OCI-LY7 (cell line): ENCODE measurements around the gene CAMLG. TPM values are rescaled to one million over a fixed set of nuclear protein-coding genes. Genes with fewer than 3 reads are reported as not detected.

Experiments
- BruUV-seq: library from RNA; stranded (reverse); fragments of 400-500 nt; replicated peaks from 2 replicates; lab custom pipeline; 2021; lab: Mats Ljungman, UMichigan
- CTCF ChIA-PET: fragments of 300-600 bp; sonication (Branson Sonifier 250); formaldehyde crosslinking; loops from one replicate; lab custom pipeline; 2022; ENCODE audit warnings: antibody characterized with exemption; ENCODE audit not compliant: unreplicated experiment; lab: Charles Lee
- POLR2A ChIA-PET: fragments of 300-600 bp; sonication (Branson Sonifier 250); formaldehyde crosslinking; loops from one replicate; lab custom pipeline; 2022; ENCODE audit warnings: antibody characterized with exemption; lab: Charles Lee
- DNase-seq: peaks from one replicate; pipeline ENCODE4 v3.0.0-alpha.2; 2015; ENCODE audit warnings: low spot score
- H2AFZ ChIP-seq: fragments of 200-600 bp; sonication (generic), shearing (Covaris generic); 2 replicates; pipeline ENCODE4 v1.6.1; 2014; ENCODE audit warnings: mild to moderate bottlenecking, antibody characterized with exemption, low read length, moderate library complexity
- H3K27ac ChIP-seq: fragments of 200-600 bp; sonication (generic); 2 replicates; pipeline ENCODE4 v1.5.1; 2014; ENCODE audit warnings: mixed run types, low read depth, mild to moderate bottlenecking, moderate library complexity, low read length, inconsistent platforms; ENCODE audit not compliant: poor library complexity, severe bottlenecking
- H3K36me3 ChIP-seq: fragments of 200-600 bp; sonication (generic); 2 replicates; pipeline ENCODE4 v1.6.1; 2014; ENCODE audit warnings: mild to moderate bottlenecking, antibody characterized with exemption, low read length, moderate library complexity, mixed read lengths; ENCODE audit not compliant: insufficient read depth
- H3K4me1 ChIP-seq: fragments of 200-600 bp; sonication (generic); 2 replicates; pipeline ENCODE4 v1.5.1; 2014; ENCODE audit warnings: mild to moderate bottlenecking, low read length; ENCODE audit not compliant: insufficient read depth, poor library complexity, severe bottlenecking
- H3K4me2 ChIP-seq: fragments of 200-600 bp; sonication (generic); 2 replicates; pipeline ENCODE4 v1.6.1; 2014; ENCODE audit warnings: mild to moderate bottlenecking, low read length
- H3K4me3 ChIP-seq: fragments of 200-600 bp; sonication (generic); 2 replicates; pipeline ENCODE4 v1.5.1; 2014; ENCODE audit warnings: mild to moderate bottlenecking, low read depth, low read length; ENCODE audit not compliant: poor library complexity, severe bottlenecking
- H3K79me2 ChIP-seq: fragments of 200-600 bp; sonication (generic); 2 replicates; pipeline ENCODE4 v1.6.1; 2016; ENCODE audit warnings: low read depth, mild to moderate bottlenecking, low read length, moderate library complexity, mixed read lengths; ENCODE audit not compliant: insufficient read depth
- H3K9me2 ChIP-seq: fragments of 200-600 bp; sonication (generic); 2 replicates; pipeline ENCODE4 v1.6.1; 2016; ENCODE audit warnings: mild to moderate bottlenecking, low read length, mixed read lengths; ENCODE audit not compliant: insufficient read depth
- H3K9me3 ChIP-seq: fragments of 200-600 bp; sonication (generic); 2 replicates; pipeline ENCODE4 v1.6.1; 2014; ENCODE audit warnings: mild to moderate bottlenecking, mixed run types, low read length, mixed read lengths
- H4K20me1 ChIP-seq: fragments of 200-600 bp; sonication (generic); 2 replicates; pipeline ENCODE4 v1.6.1; 2014; ENCODE audit warnings: mild to moderate bottlenecking, antibody characterized with exemption, low read length, moderate library complexity, mixed read lengths; ENCODE audit not compliant: insufficient read depth
- EZH2phosphoT487 ChIP-seq: fragments of 200-600 bp; sonication (generic); IDR thresholded peaks from 2 replicates; pipeline ENCODE4 v1.6.1; 2018; ENCODE audit warnings: low read depth, borderline replicate concordance, mild to moderate bottlenecking, mixed run types, antibody characterized with exemption, low read length, moderate library complexity, mixed read lengths
- intact Hi-C: fragments of 100-400 bp; cut with micrococcal nuclease; formaldehyde crosslinking; loops from one replicate; pipeline ENCODE4 v1.10.0; 2022; ENCODE audit not compliant: unreplicated experiment
- total RNA-seq, 2 experiments: library from RNA; depleted of rRNA in 1 of 2; stranded (reverse); fragments of >200 nt in 1 of 2; shearing (Covaris generic) in 1 of 2; gene quantifications; 2 replicates each; pipeline ENCODE4 v1.2.3, GENCODE V29; 2014 to 2022
- TF ChIP-seq, protein P1 (sequence below): fragments of 200-600 bp; sonication (generic); conservative IDR thresholded peaks from 2 replicates; pipeline ENCODE4 v1.5.1; 2014; ENCODE audit warnings: mild to moderate bottlenecking, antibody characterized with exemption, low read length, moderate library complexity, mixed read lengths

CAMLG gene
- total RNA-seq, 2 experiments from 2014 or later, result 28.5 to 36.6 TPM

DNA sequence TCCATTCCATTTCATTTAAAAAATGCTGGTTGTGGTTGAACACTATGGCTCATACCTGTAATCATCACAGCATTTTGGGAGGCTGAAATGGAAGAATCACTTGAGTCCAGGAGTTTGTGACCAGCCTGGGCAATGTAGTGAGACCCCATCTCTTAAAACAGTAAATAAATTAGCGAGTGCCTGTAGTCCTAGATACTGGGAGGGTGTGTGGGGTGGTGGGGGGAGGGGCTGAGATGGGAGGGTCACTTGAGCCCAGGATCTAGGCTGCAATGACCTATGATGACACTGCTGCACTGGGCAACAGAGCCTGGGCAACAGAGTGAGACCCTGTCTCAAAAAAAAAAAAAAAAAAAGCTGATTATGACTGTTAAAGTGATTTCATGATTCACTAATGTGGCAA lies 49.3 kb downstream of the CAMLG start:
- BruUV-seq, result no TSS peak
- POLR2A ChIA-PET, result interaction anchor here (0.6 to 0.7 kb wide), 2 partner anchors 23 to 1861 kb away, joined by 4 to 6 read pairs; no protein-coding TSS in a partner anchor

GRCh38 chr5:134791580-134791979 lies 53.2 kb downstream of the CAMLG start:
- Histone ChIP-seq H3K27ac (no peak overlapping the region), H3K4me3 (no peak overlapping the region), H3K9me3 (no peaks in the 10 kb centered on the region), H3K4me2 (no peak overlapping the region), H3K4me1 (no peaks in the 10 kb centered on the region), H4K20me1 (no peaks in the 10 kb centered on the region), H2AFZ (no peak overlapping the region), H3K9me2 (no peaks in the 10 kb centered on the region), H3K79me2 (peaks cover 3% of the 10 kb centered on the region; the same call in 1 of the 2 replicates), H3K36me3 (peaks cover 97% of the 10 kb centered on the region)
- intact Hi-C loops, result no loop called here
- TF ChIP-seq, protein P1, sequence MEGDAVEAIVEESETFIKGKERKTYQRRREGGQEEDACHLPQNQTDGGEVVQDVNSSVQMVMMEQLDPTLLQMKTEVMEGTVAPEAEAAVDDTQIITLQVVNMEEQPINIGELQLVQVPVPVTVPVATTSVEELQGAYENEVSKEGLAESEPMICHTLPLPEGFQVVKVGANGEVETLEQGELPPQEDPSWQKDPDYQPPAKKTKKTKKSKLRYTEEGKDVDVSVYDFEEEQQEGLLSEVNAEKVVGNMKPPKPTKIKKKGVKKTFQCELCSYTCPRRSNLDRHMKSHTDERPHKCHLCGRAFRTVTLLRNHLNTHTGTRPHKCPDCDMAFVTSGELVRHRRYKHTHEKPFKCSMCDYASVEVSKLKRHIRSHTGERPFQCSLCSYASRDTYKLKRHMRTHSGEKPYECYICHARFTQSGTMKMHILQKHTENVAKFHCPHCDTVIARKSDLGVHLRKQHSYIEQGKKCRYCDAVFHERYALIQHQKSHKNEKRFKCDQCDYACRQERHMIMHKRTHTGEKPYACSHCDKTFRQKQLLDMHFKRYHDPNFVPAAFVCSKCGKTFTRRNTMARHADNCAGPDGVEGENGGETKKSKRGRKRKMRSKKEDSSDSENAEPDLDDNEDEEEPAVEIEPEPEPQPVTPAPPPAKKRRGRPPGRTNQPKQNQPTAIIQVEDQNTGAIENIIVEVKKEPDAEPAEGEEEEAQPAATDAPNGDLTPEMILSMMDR, result no peak
- TF ChIP-seq EZH2phosphoT487, result no peak
- DNase-seq, result no peak
- BruUV-seq, result no TSS peak
- CTCF ChIA-PET, result no interaction called here
- POLR2A ChIA-PET, result no interaction called here

More for the DNA sequence above, 49.3 kb downstream of the CAMLG start:
- Histone ChIP-seq H3K79me2 (peaks cover 3% of the 10 kb centered on the region; the same call in 1 of the 2 replicates), H3K36me3 (peaks cover 99% of the 10 kb centered on the region), H3K4me1 (no peaks in the 10 kb centered on the region), H4K20me1 (no peaks in the 10 kb centered on the region), H2AFZ (no peak overlapping the region), H3K4me2 (no peak overlapping the region), H3K9me2 (no peaks in the 10 kb centered on the region), H3K4me3 (no peak overlapping the region), H3K9me3 (no peaks in the 10 kb centered on the region), H3K27ac (no peak overlapping the region)
- CTCF ChIA-PET, result no interaction called here
- intact Hi-C loops, result no loop called here
- no peak for TF ChIP-seq EZH2phosphoT487
- TF ChIP-seq, protein P1, result no peak
- no peak for DNase-seq

GRCh38 chr5:134792286-134792685 lies 53.9 kb downstream of the CAMLG start:
- CTCF ChIA-PET, result interaction anchor here (0.8 kb wide), 1 partner anchor 9 kb away, joined by 3 read pairs; no protein-coding TSS in a partner anchor
- Histone ChIP-seq H3K4me1 (no peaks in the 10 kb centered on the region), H3K36me3 (peaks cover 95% of the 10 kb centered on the region), H4K20me1 (no peaks in the 10 kb centered on the region), H3K9me3 (no peaks in the 10 kb centered on the region), H3K9me2 (no peaks in the 10 kb centered on the region), H3K4me2 (no peak overlapping the region), H3K79me2 (peaks cover 3% of the 10 kb centered on the region; the same call in 1 of the 2 replicates), H3K27ac (no peak overlapping the region), H2AFZ (no peak overlapping the region), H3K4me3 (no peak overlapping the region)
- POLR2A ChIA-PET, result no interaction called here
- TF ChIP-seq, protein P1, result no peak
- TF ChIP-seq EZH2phosphoT487, result no peak
- BruUV-seq, result no TSS peak
- no peak for DNase-seq
- intact Hi-C loops, result no loop called here
